ENCODE results near the gene FXYD3.
A peak's percentile ranks its signal among the peaks of the same experiment; 100 is the strongest.
"Not testable (repeated sequence)": the region's sequence is repeated elsewhere in the genome, so short reads cannot be mapped to it uniquely, and the experiment has no call there.

Gene FXYD3

DNA sequence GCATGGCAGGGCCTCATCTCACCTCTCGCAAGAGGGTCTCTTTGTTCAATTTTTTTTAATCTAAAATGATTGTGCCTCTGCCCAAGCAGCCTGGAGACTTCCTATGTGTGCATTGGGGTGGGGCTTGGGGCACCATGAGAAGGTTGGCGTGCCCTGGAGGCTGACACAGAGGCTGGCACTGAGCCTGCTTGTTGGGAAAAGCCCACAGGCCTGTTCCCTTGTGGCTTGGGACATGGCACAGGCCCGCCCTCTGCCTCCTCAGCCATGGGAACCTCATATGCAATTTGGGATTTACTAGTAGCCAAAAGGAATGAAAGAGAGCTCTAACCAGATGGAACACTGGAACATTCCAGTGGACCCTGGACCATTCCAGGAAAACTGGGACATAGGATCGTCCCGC lies 8.0 kb downstream of the FXYD3 start:
- peak overlapping the region; percentile 88 for H3K27ac Mint-ChIP-seq
- no peak for ATAC-seq
- H3K4me1 Mint-ChIP-seq, result peaks cover 43% of the 10 kb centered on the region
- no peaks in the 10 kb centered on the region for H3K9me3 Mint-ChIP-seq
- H3K27me3 Mint-ChIP-seq, result no peaks in the 10 kb centered on the region
- no peaks in the 10 kb centered on the region for H3K36me3 Mint-ChIP-seq
- no peak overlapping the region for H3K4me3 Mint-ChIP-seq

- H3K27ac Mint-ChIP-seq, result peak overlapping the region; percentile 88
- H3K4me1 Mint-ChIP-seq, result peaks cover 43% of the 10 kb centered on the region
- H3K27me3 Mint-ChIP-seq, result no peaks in the 10 kb centered on the region
- H3K36me3 Mint-ChIP-seq, result no peaks in the 10 kb centered on the region
- peak overlapping the region; percentile 82 for H3K4me3 Mint-ChIP-seq
- ATAC-seq, result peak; percentile 86
- H3K9me3 Mint-ChIP-seq, result no peaks in the 10 kb centered on the region
These were observed 8.8 kb downstream of the FXYD3 start for GRCh38 chr19:35124098-35125060.

- no peak for ATAC-seq
- Mint-ChIP-seq H3K4me3 (peak overlapping the region; percentile 82), H3K9me3 (no peaks in the 10 kb centered on the region), H3K27ac (peak overlapping the region; percentile 88), H3K27me3 (no peaks in the 10 kb centered on the region), H3K4me1 (peaks cover 41% of the 10 kb centered on the region), H3K36me3 (no peaks in the 10 kb centered on the region)
These were observed 9.7 kb downstream of the FXYD3 start for GRCh38 chr19:35125270-35125717.

GRCh38 chr19:35125749-35126623 lies 10.4 kb downstream of the FXYD3 start:
- H3K9me3 Mint-ChIP-seq, result no peaks in the 10 kb centered on the region
- H3K4me1 Mint-ChIP-seq, result peaks cover 34% of the 10 kb centered on the region
- peak overlapping the region; percentile 18 for H3K4me3 Mint-ChIP-seq
- ATAC-seq, result no peak
- no peaks in the 10 kb centered on the region for H3K36me3 Mint-ChIP-seq
- peak overlapping the region; percentile 38 for H3K27ac Mint-ChIP-seq
- H3K27me3 Mint-ChIP-seq, result no peaks in the 10 kb centered on the region

DNA sequence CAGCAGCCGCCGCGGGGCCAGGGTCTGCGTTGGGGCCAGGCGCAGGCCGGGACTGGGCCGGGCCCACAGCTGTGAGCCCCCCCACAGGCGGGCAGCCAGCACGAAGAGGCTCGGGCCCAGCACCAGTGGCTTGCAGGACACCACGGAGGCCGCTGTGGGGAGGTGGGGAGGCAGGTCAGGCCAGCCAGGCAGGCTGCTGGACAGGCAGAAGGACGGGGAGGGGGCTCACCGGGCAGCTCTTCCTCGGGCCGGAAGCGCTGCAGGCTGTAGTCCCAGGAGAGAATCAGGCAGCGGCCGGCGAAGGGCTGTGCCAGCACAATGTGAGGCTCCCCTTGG lies 11.0 kb downstream of the FXYD3 start:
- Mint-ChIP-seq H3K4me3 (no peak overlapping the region), H3K27ac (no peak overlapping the region), H3K36me3 (no peaks in the 10 kb centered on the region), H3K27me3 (no peaks in the 10 kb centered on the region), H3K9me3 (no peaks in the 10 kb centered on the region), H3K4me1 (peaks cover 28% of the 10 kb centered on the region)
- ATAC-seq, result no peak

DNA sequence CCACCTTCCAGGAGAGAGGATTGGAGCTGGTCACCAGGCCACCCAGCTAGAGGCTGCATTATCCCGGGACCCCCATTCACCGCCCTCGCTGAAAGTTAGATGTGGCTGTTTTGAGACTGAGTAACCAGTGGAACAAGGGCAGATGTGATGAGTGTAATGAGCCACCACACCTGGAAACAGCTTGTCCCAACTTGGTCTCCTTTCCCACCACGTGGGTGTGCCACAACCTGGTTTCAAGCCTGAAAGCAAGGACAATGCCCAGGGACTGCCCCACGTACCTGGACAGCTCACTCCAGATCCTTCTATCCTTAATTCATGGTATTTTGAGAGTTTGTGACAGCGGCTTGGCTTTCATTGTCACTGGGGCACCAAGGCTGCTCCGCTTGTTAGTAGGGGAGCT lies 12.2 kb downstream of the FXYD3 start:
- Mint-ChIP-seq H3K27me3 (no peaks in the 10 kb centered on the region), H3K36me3 (no peaks in the 10 kb centered on the region), H3K4me1 (peaks cover 26% of the 10 kb centered on the region), H3K4me3 (no peak overlapping the region), H3K27ac (no peak overlapping the region), H3K9me3 (peaks cover 6% of the 10 kb centered on the region)
- ATAC-seq, result no peak

DNA sequence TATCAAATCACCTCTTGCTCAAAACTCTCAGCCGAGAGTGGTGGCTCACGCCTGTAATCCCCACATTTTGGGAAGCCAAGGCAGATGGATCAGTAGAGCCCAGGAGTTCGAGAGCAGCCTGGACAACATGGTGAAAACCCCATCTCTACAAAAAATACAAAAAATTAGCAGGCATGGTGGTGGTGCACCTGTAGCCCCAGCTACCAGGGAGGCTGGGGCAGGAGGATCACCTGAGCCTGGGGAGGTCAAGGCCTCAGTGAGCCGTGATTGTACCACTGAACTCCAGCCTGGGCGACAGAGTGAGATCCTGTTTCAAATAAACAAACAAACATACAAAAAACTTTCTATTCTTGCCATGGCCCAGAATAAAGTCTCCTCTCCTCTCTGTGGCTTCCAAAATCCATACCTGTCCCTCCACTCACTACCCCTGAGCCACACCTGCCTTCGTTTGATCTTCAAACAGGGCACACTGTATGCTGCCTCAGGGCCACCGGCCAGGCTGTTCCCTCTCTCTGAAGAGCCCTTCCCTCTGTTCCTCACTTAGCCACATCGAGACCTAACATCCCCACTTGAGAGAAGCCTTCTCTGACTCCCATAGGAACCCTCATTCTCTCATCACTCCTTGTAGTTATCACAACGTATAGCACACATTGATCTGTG lies 12.9 kb downstream of the FXYD3 start:
- peaks cover 25% of the 10 kb centered on the region for H3K4me1 Mint-ChIP-seq
- no peaks in the 10 kb centered on the region for H3K27me3 Mint-ChIP-seq
- ATAC-seq, result no peak
- H3K4me3 Mint-ChIP-seq, result no peak overlapping the region
- no peaks in the 10 kb centered on the region for H3K36me3 Mint-ChIP-seq
- peaks cover 6% of the 10 kb centered on the region for H3K9me3 Mint-ChIP-seq
- peak overlapping the region; percentile 9 for H3K27ac Mint-ChIP-seq

DNA sequence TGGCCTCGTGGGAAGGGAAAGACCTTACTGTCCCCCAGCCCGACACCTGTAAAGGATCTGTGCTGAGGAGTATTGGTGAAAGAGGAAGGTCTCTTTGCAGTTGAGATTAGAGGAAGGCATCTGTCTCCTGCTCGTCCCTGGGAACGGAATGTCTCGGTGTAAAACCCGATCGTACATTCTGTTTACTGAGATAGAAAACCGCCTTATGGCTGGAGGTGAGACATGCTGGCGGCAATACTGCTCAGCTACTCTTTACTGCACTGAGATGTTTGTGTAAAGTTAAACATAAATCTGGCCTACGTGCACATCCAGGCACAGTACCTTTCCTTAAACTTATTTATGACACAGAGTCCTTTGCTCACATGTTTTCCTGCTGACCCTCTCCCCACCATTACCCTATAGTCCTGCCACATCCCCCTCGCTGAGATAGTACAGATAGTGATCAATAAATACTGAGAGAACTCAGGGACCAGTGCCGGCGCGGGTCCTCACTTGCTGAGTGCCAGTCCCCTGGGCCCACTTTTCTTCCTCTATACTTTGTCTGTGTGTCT lies 14.2 kb downstream of the FXYD3 start:
- H3K27me3 Mint-ChIP-seq, H3K9me3 Mint-ChIP-seq, H3K4me3 Mint-ChIP-seq, ATAC-seq, H3K36me3 Mint-ChIP-seq, H3K27ac Mint-ChIP-seq: not testable (repeated sequence)
- H3K4me1 Mint-ChIP-seq, result peaks cover 13% of the 10 kb centered on the region

DNA sequence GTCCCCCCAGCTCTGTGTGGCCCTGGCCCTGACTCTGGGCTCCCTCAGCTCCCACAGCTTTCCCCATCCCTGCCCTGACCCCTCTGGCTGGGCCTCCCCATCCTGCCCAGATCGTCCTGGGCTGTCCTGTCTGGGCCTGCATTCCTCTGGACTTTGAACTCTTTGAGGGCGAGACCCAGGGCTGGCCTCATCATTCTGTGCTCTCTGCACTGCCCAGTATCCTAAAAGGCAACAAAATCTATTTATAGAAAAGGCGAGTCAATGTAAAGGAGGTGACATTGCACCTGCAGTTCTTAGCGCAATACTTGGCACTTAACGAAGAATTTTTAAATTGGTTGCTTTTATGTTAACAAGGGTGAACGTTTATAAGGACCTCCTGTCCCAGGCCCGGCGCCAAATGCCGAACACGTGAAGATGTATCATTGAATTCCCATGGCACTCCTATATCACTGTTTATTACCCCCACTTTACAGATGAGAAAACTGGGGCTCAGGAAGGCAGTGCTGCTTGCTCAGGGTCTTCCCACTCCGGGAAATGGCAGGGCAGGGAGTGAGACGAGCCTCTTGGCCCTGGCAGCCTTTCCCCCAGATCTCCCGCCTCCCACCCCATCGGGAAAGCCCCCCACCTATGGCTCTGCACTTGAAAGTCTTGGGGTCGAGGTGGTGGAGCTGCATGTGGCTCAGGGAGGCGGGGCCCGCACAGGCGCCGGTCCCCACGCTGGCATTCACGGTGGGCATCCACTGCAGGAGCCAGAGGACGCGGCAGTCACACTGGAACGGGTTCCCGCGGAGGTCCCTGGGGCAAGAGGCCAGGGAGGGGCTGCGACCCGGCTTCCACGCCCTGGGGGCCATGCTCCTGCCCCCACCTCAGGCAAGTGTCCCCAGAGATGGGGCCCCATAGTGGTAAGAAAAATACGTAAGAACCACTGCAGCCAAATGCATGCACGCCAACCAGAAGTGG lies 15.4 kb downstream of the FXYD3 start:
- H3K27ac Mint-ChIP-seq, result no peak overlapping the region
- H3K9me3 Mint-ChIP-seq, result peaks cover 6% of the 10 kb centered on the region
- no peak for ATAC-seq
- H3K36me3 Mint-ChIP-seq, result no peaks in the 10 kb centered on the region
- H3K4me1 Mint-ChIP-seq, result peaks cover under 1% of the 10 kb centered on the region
- H3K4me3 Mint-ChIP-seq, result no peak overlapping the region
- no peaks in the 10 kb centered on the region for H3K27me3 Mint-ChIP-seq

DNA sequence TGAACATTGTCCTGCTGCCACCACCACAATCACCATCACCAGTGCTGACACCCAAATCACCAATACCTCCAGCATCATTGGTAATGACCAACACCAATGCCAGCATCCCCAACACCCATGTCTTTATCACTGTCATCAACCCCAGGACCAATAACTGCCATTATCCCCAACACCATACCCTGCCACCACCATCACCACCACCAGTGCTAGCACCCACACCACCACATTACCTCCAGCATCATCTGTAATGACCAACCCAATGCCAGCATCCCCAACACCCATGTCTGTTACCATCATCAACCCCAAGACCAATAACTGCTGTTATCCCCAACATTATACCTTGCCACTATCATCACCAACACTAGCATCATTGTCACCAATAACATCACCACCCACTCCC lies 16.6 kb downstream of the FXYD3 start:
- no peak overlapping the region for H3K4me3 Mint-ChIP-seq
- H3K27ac Mint-ChIP-seq, result no peak overlapping the region
- H3K36me3 Mint-ChIP-seq, result no peaks in the 10 kb centered on the region
- H3K4me1 Mint-ChIP-seq, result peaks cover 3% of the 10 kb centered on the region
- peaks cover 6% of the 10 kb centered on the region for H3K9me3 Mint-ChIP-seq
- no peaks in the 10 kb centered on the region for H3K27me3 Mint-ChIP-seq
- ATAC-seq, result no peak

DNA sequence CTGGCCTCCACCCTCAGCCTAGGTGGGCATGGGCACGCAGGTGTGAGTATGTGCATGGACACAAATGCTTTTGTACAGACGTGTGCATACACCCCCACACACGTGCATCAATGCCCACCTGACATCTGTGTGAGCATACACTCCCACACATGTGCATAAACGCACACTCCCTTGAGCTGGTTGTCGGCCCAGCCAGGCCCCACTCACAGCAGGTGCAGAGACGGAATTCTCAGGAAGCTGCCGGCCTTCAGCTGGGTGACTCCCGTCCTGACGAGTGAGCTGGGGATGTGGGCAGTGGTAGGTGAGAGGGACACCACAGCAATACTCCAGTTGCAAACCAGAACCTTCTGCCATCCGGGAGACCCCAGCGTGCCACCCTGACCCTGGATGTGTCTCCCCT lies 18.2 kb downstream of the FXYD3 start:
- Mint-ChIP-seq H3K27me3 (no peaks in the 10 kb centered on the region), H3K9me3 (peaks cover 6% of the 10 kb centered on the region), H3K27ac (no peak overlapping the region), H3K36me3 (no peaks in the 10 kb centered on the region), H3K4me3 (no peak overlapping the region), H3K4me1 (peaks cover 14% of the 10 kb centered on the region)
- no peak for ATAC-seq

GRCh38 chr19:35134601-35135242 lies 19.1 kb downstream of the FXYD3 start, which contains the start of gene LGI4:
TSS of gene LGI4 (minus strand) at chr19:35135059. CDS start at chr19:35134680, 379 bp downstream.
- peaks cover 14% of the 10 kb centered on the region for H3K4me1 Mint-ChIP-seq
- H3K36me3 Mint-ChIP-seq, result no peaks in the 10 kb centered on the region
- H3K9me3 Mint-ChIP-seq, result peaks cover 6% of the 10 kb centered on the region
- no peak within 1 kb of the TSS for H3K27ac Mint-ChIP-seq
- no peak for ATAC-seq
- H3K27me3 Mint-ChIP-seq, result no peaks in the 10 kb centered on the region
- H3K4me3 Mint-ChIP-seq, result no peak within 1 kb of the TSS

GRCh38 chr19:35135389-35135909 lies 19.8 kb downstream of the FXYD3 start:
- Mint-ChIP-seq H3K36me3 (no peaks in the 10 kb centered on the region), H3K9me3 (peaks cover 6% of the 10 kb centered on the region), H3K4me1 (peaks cover 15% of the 10 kb centered on the region), H3K27me3 (no peaks in the 10 kb centered on the region), H3K27ac (no peak overlapping the region), H3K4me3 (no peak overlapping the region)
- ATAC-seq, result peak; percentile 73

All from stimulated activated memory B cell treated with anti-CD40 and anti-IgM and Interleukin-4, amounts not matched to agents 10 μg/mL and 1 μg/mL and 100 μg/mL, for 72 hours (primary cell).